GM18858 (cell line): Measurements from ENCODE around the gene PPP1R7.

ENCODE experiments used
- ATAC-seq: cut with Tn5 transposase; IDR thresholded peaks from one replicate; pipeline ENCODE4 v1.9.1; 2021; ENCODE audit not compliant: unreplicated experiment

Gene PPP1R7

GRCh38 chr2:241227594-241227993 lies 77.3 kb downstream of the PPP1R7 start:
- no peak for ATAC-seq

- no peak for ATAC-seq
These were observed 78.0 kb downstream of the PPP1R7 start for GRCh38 chr2:241228081-241228859.

GRCh38 chr2:241228860-241229516 lies 78.7 kb downstream of the PPP1R7 start:
- ATAC-seq = no peak

GRCh38 chr2:241229563-241230401 lies 79.5 kb downstream of the PPP1R7 start:
- no peak for ATAC-seq

- no peak for ATAC-seq
These were observed 80.2 kb downstream of the PPP1R7 start for GRCh38 chr2:241230435-241230834.

GRCh38 chr2:241232736-241233575 lies 82.7 kb downstream of the PPP1R7 start:
- ATAC-seq = no peak
